Measurements from ENCODE around the gene STBD1. TPM values are rescaled to one million over a fixed set of nuclear protein-coding genes. Genes with fewer than 3 reads are reported as not detected.
"Not testable (repeated sequence)": the region's sequence is repeated elsewhere in the genome, so short reads cannot be mapped to it uniquely, and the experiment has no call there.

Gene STBD1
- total RNA-seq, 1 experiment from 2014 or later = 0.57 TPM

- DNase-seq (ENCODE audit: low read depth) = no peak
Observed at GRCh38 chr4:76283900-76284299, 22.6 kb upstream of the STBD1 start.

- DNase-seq (ENCODE audit: low read depth) = not testable (repeated sequence)
Observed at GRCh38 chr4:76287811-76288210, 18.7 kb upstream of the STBD1 start.

- DNase-seq (ENCODE audit: low read depth) = no peak
Observed at GRCh38 chr4:76292730-76293129, 13.8 kb upstream of the STBD1 start.

- no peak for DNase-seq (ENCODE audit: low read depth)
Observed at GRCh38 chr4:76293772-76294171, 12.8 kb upstream of the STBD1 start.

GRCh38 chr4:76296286-76296820 lies 10.2 kb upstream of the STBD1 start:
- no peak for DNase-seq (ENCODE audit: low read depth)

GRCh38 chr4:76298227-76298626 lies 8.3 kb upstream of the STBD1 start:
- no peak for DNase-seq (ENCODE audit: low read depth)

GRCh38 chr4:76300012-76300411 lies 6.5 kb upstream of the STBD1 start:
- no peak for DNase-seq (ENCODE audit: low read depth)

GRCh38 chr4:76301068-76301774 lies 5.3 kb upstream of the STBD1 start:
- DNase-seq (ENCODE audit: low read depth) = peak; percentile 52

- DNase-seq (ENCODE audit: low read depth) = no peak
Observed at GRCh38 chr4:76301775-76302162, 4.8 kb upstream of the STBD1 start.

- DNase-seq (ENCODE audit: low read depth) = no peak
Observed at GRCh38 chr4:76302826-76303438, 3.6 kb upstream of the STBD1 start.

- DNase-seq (ENCODE audit: low read depth) = no peak
Observed at GRCh38 chr4:76305033-76305687, 1.4 kb upstream of the STBD1 start.

- DNase-seq (ENCODE audit: low read depth) = peak; percentile 37
Observed at GRCh38 chr4:76306882-76307659, 538 bp downstream of the STBD1 start.

GRCh38 chr4:76307660-76308014 lies 1.1 kb downstream of the STBD1 start:
- no peak for DNase-seq (ENCODE audit: low read depth)

GRCh38 chr4:76308548-76308947 lies 2.0 kb downstream of the STBD1 start:
- no peak for DNase-seq (ENCODE audit: low read depth)

GRCh38 chr4:76309939-76310550 lies 3.5 kb downstream of the STBD1 start:
- DNase-seq (ENCODE audit: low read depth) = no peak

GRCh38 chr4:76310683-76311082 lies 4.2 kb downstream of the STBD1 start:
- no peak for DNase-seq (ENCODE audit: low read depth)

GRCh38 chr4:76311896-76312331 lies 5.4 kb downstream of the STBD1 start:
- no peak for DNase-seq (ENCODE audit: low read depth)

- DNase-seq (ENCODE audit: low read depth) = no peak
Observed at GRCh38 chr4:76312457-76312856, 5.9 kb downstream of the STBD1 start.

- DNase-seq (ENCODE audit: low read depth) = no peak
Observed at GRCh38 chr4:76313547-76313946, 7.0 kb downstream of the STBD1 start.

- no peak for DNase-seq (ENCODE audit: low read depth)
Observed at GRCh38 chr4:76315267-76315918, 8.9 kb downstream of the STBD1 start.

- DNase-seq (ENCODE audit: low read depth) = no peak
Observed at GRCh38 chr4:76316131-76316530, 9.6 kb downstream of the STBD1 start.
